ACHN (cell line): Measurements from ENCODE around the gene TRABD2B.

ENCODE experiments used
- DNase-seq: peaks from one replicate; pipeline ENCODE4 v3.0.0-alpha.2; 2015
- in situ Hi-C: cut with HindIII; loops from 2 replicates; pipeline ENCODE4 v1.10.0; 2017; ENCODE audit warnings: low sequenced_read_pairs, low pct_ligation_motif_present, low pct_unique_long_range_greater_than_20kb

TRABD2B gene

DNA sequence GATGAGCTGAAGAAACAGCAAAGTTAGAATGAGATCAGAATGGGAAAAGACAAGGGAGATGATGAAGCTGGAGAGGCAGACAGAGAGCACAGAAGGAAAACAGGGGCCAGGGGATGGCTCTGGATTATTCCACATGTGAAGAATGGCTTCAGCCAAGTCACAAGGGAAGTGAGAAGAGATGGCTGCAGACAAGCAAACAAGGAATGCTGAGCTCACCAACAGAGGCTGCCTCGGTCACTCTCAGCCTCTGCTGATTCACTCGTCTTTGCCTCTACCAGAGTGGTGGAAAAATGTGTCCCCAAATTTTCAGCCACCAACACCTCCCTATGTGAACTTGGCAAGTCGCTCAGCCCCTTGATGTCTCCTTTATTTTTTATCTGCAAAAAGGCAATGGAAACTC is 46.7 kb downstream of the TRABD2B start:
- in situ Hi-C loops, result no loop called here
- DNase-seq, result no peak

DNA sequence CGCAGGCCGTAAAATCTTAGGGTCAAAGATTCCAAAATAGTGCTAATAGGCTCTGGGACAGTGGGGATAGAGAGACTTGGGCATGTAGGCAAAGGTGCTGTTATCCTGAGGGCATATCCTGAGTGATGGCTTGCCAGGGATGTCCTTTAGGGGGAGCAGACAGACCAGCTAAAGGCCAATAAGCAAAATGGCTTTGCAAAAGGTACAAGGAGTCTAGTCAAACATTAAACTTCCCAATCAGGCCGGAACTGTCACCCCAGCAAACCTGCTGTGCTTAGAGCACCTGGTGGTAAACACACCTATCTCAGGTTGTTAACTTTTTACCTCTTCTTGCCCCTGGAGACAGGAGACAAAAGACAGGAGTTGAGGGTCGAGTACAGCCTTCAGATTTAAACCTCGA is 49.1 kb downstream of the TRABD2B start:
- peak; percentile 42 for DNase-seq
- in situ Hi-C loops, result no loop called here

DNA sequence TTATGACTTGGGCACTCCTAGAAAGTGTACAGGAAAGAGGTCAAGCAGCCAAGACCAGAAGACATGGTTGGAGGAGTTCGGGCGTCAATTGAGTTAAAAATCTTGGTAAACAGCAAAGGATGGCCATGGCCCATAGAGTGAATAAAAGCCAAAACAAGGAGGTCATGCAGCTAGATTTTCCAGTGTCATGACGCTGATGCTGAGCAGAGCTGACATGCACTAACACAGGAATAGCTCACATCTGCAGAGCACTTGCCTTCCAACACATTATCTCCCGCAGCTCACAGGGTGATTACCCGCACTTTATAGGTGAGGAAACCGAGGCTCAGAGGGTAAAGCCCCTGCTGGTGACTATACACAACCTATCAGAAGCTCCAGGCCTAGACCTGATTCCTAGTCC is 49.7 kb downstream of the TRABD2B start:
- in situ Hi-C loops, result no loop called here
- no peak for DNase-seq

DNA sequence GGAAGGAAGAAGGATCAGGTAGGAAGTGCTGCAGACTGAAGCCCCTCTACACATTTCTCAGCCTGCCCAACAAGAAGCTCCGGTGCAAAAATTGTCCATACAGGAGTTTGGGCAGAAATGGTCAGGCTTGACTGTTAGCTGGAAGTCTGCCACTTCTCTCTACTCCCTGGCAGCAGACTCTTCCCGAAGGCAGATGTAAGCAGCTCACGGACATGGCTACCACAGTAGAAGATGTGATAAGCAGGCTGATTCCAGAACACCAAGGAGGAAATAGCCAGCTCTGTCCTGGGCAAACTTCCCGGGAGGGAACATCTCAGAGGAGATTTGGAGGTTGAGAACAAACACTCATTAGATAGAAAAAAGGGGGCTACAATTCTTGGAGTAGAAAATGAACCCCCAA is 52.6 kb downstream of the TRABD2B start:
- in situ Hi-C loops, result no loop called here
- DNase-seq, result no peak

- peak; percentile 39 for DNase-seq
- in situ Hi-C loops, result no loop called here
Measured at GRCh38 chr1:47942240-47942629, 55.0 kb downstream of the TRABD2B start.

- in situ Hi-C loops, result no loop called here
- peak; percentile 80 for DNase-seq
Measured at GRCh38 chr1:47941609-47942239, 55.5 kb downstream of the TRABD2B start.

- peak; percentile 28 for DNase-seq
- in situ Hi-C loops, result no loop called here
Measured at GRCh38 chr1:47940779-47941178, 56.4 kb downstream of the TRABD2B start.

DNA sequence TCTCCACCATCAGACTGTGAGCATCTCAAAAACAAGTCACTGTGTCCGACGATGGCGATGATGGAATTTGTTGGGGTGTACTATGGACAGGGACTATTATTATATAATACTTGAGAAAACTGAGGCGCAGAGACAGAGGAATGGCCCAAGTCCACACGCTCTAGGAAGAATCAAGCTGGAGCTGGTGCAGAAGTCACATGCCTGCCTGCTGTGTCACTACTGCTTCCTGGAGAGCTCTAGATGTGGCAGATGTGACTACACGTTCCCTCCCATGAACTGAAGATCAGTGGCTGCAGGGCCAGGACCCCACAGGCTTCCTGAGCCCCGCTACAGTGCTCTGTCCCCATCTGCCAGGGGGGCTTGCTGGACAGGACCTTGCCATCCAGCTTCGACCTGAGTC is 56.9 kb downstream of the TRABD2B start:
- DNase-seq, result no peak
- in situ Hi-C loops, result no loop called here

DNA sequence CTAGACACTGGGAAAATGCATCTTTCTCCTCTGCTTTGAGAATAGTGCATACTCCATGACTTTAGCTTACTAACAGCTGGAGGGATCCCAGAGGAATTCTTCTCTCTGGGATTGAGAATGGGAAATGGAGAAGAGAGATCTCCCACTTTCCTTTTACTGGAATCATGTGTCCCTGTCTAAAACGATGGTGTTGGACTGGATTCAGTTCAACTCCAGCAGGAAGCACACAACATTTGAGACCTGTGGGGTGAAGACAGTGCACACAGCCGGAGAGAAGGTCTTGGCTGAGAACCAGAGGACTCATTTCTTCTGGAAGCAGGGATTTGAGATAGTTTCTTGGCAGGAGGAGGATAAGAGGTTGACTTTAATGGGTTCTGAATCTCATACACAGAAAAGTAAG is 58.7 kb downstream of the TRABD2B start:
- in situ Hi-C loops, result no loop called here
- DNase-seq, result no peak

GRCh38 chr1:47937586-47938254 is 59.5 kb downstream of the TRABD2B start:
- DNase-seq, result no peak
- in situ Hi-C loops, result no loop called here

GRCh38 chr1:47936916-47937551 is 60.2 kb downstream of the TRABD2B start:
- in situ Hi-C loops, result no loop called here
- no peak for DNase-seq

DNA sequence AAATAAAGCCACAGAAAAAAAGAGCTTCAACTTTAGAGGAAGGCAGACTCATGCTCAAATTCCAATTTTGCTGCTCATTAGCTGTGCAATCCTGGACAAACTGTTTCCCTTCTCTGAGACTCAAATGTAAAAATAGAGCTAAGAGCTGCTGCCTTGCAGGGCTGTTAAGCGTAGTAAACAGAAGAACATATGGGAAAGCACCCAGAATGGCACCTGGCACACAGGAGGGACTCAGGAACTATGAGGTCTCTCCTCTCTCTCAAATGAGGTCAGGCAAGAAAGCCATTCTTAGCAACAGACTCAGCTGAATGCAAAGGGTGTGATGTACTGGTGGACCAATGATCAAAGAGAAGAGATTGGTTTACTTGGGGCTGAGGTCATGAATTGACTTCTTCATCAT is 61.3 kb downstream of the TRABD2B start:
- no peak for DNase-seq
- in situ Hi-C loops, result no loop called here

DNA sequence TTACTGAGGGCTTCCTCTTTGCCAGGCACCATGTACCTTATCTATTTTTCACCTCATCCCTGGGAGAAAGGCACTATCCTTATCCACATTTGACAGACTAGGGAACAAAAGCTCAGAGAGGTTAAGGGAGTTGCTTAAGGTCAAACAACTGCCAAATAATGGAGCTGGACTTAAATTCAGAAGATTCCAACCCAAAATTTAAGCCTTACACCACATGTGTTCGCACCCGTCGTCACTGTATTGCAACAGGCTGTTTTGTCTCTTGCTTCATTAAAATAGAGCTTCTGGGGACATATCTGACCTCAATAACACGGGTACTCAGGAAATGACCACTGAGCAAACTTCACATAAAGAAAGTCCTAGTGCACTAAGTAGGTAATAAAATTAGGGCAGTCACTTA is 62.0 kb downstream of the TRABD2B start:
- in situ Hi-C loops, result no loop called here
- DNase-seq, result no peak

DNA sequence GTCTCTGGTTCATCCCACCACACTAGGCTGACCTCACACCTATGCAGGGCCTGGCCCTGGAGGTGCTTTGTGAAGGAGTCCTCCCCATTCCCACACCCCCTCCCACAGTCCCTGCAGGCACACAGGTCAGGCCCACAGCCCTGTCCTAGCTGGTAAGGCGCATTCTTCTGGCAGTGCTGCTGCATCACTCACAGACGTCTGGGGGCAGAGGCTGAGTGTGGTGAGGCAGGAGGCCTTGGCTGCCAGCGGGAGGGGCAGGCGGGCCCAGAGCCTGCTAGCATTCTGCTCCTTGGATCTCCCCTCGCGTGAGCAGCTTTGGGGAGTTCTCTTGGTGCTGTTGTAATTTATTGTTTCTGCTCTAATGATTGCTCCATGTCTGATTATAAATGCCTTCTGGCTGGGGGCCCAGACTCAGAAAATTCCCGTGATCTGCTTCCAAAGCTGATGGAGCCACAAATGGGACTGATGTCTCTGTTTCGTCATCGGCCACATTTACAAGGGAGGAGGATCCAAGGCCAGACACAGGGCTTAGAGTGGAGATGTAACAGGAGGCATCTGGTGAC is 62.9 kb downstream of the TRABD2B start:
- DNase-seq, result peak; percentile 34
- in situ Hi-C loops, result no loop called here

DNA sequence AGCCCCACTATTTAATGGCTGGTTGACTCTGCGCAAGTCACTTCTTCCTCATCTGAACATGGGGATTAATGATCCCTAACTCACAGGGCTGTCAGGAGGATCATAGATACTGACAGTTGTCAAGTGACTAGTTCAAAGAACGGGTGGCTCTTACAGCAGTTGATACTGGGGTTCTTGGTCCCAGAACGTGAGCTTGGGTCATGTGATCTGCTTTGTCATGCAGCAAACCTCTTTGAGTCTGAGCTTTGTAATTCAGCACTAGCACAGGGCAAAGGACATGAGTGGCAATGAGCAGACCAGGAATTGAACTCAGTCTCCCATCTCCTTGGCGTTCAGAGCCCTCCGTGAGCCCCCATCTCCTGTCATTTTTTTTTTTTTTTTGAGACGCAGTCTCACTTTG is 64.4 kb downstream of the TRABD2B start:
- in situ Hi-C loops, result no loop called here
- DNase-seq, result no peak

DNA sequence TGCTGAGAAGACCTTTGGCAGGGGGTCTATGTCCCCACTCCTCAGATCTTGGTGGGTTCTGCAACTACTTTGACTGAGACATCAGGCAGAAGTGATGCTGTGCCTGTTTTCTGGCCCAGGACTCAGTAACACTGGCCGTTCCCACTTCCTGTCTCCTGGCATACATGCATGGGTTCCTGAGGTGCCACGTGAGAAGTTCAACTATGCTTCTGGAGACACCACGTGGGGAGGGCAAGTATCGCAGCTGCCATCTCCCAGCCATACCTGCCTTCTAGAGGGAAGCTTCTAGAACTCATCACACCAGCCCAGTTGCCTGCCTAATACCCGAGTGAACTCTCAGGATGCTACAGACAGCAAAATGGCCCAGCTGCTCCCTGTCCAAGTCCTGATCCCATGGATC is 65.8 kb downstream of the TRABD2B start:
- peak; percentile 64 for DNase-seq
- in situ Hi-C loops, result no loop called here

DNA sequence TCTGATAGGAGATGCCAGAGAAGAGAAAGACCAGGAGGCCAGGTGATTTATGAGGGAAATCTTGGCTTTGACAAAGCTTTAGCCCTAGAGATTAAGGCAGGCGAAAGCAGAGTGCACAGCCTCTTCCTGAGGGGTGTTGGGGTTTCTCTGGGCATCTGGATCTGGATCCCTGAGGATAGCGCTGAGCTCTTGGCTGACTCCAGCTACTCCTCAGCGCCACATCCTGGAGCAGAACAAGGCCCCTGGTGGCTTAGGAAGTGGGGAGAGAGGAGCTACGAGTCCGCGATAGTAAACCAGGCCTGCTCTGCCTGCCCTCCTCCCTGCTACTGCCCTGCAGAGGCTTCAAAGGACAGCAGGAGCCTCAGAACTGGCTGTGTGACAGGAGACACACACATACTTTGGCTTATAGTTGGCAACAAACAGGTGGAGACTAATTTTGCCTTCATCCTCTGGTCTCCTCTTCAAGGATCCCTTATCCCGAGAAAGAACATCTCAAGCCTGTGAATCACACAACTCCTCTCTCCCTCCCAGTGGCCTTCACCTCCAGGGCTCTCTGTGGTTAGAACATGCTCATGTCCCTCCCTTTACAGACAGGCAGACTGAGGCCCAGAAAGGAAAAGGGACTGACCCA is 66.9 kb downstream of the TRABD2B start:
- in situ Hi-C loops, result no loop called here
- no peak for DNase-seq

GRCh38 chr1:47927165-47927564 is 70.0 kb downstream of the TRABD2B start:
- in situ Hi-C loops, result no loop called here
- DNase-seq, result no peak

GRCh38 chr1:47926461-47926999 is 70.7 kb downstream of the TRABD2B start:
- no peak for DNase-seq
- in situ Hi-C loops, result no loop called here
